Transverse colon (tissue), 4 donors: ENCODE results near the gene JADE2. TPM values are rescaled to one million over a fixed set of nuclear protein-coding genes. Genes with fewer than 3 reads are reported as not detected.

Source experiments
- DNase-seq: peaks from one replicate; pipeline ENCODE4 v3.0.0-alpha.2; 2019
- H3K27ac ChIP-seq, 4 donors: fragments of 200-600 bp; sonication (generic); 2 replicates each; pipeline ENCODE4 v1.5.1; 2016 to 2018; ENCODE audit warnings: inconsistent platforms in 4 of 4
- H3K27me3 ChIP-seq: fragments of 200-600 bp; sonication (generic); 2 replicates; pipeline ENCODE4 v1.5.1; 2017; ENCODE audit warnings: inconsistent platforms
- H3K36me3 ChIP-seq, 4 donors: fragments of 200-600 bp; sonication (generic); 2 replicates each; pipeline ENCODE4 v1.5.1; 2017 to 2019; ENCODE audit warnings: inconsistent platforms in 4 of 4
- H3K4me1 ChIP-seq, 4 donors: fragments of 200-600 bp; sonication (generic); 2 replicates each; pipeline ENCODE4 v1.5.1; 2017 to 2020; ENCODE audit warnings: inconsistent platforms in 4 of 4
- H3K4me3 ChIP-seq, 4 donors: fragments of 200-600 bp; sonication (generic); 1 replicate in 1 of 4; 2 replicates in 3 of 4; pipeline versions ENCODE4 v1.5.1 to v1.6.1; 2017 to 2019; ENCODE audit warnings: inconsistent platforms in 4 of 4
- H3K9me3 ChIP-seq, 2 donors: fragments of 200-600 bp; sonication (generic); 2 replicates each; pipeline ENCODE4 v1.5.1; 2017 to 2019; ENCODE audit warnings: inconsistent platforms in 2 of 2
- EP300 ChIP-seq: sonication (generic); formaldehyde crosslinking; IDR thresholded peaks from one replicate; pipeline ENCODE4 v1.6.1; 2017; ENCODE audit warnings: antibody characterized with exemption, low read depth
- POLR2A ChIP-seq: fragments of 450-650 bp; IDR thresholded peaks from one replicate; pipeline ENCODE4 v1.6.1; 2016; ENCODE audit warnings: antibody characterized with exemption, mild to moderate bottlenecking, moderate library complexity
- POLR2AphosphoS5 ChIP-seq, 3 donors: sonication (generic); formaldehyde crosslinking; IDR thresholded peaks; one replicate each; pipeline ENCODE4 v1.6.1; 2016; ENCODE audit warnings: antibody characterized with exemption in 3 of 3
- WGBS, 2 donors: methylation state at CpG; one replicate each; pipeline ENCODE4 v1.1.5; 2018; ENCODE audit warnings: low coverage in 1 of 2; 5-methylcytosine and 5-hydroxymethylcytosine counted together
- in situ Hi-C, 4 donors: fragments of 200-750 bp; cut with MboI; loops; one replicate each; pipeline versions ENCODE4 v1.15.0 to v1.15.1; 2017; ENCODE audit warnings: low sequenced_read_pairs in 3 of 4, low pct_ligation_motif_present in 1 of 4, low pct_unique_long_range_greater_than_20kb in 1 of 4
- intact Hi-C: fragments of 100-400 bp; cut with DNase I; formaldehyde crosslinking; loops from one replicate; pipeline ENCODE4 v1.15.1; 2023; ENCODE audit warnings: low total_unique reads
- total RNA-seq, 4 donors: library from RNA; depleted of rRNA; stranded (reverse); fragments of >200 nt; gene quantifications; one replicate each; pipeline ENCODE4 v1.1.0, GENCODE V29; 2016
- TF ChIP-seq, protein P1 (sequence below), 5 experiments: fragments of 200-600 bp in 3 of 5; fragments of 450-650 bp in 2 of 5; sonication (generic) in 3 of 5; IDR thresholded peaks; 1 replicate in 2 of 5; 2 replicates in 3 of 5; pipeline ENCODE4 v1.5.1; 2016 to 2017; ENCODE audit warnings: antibody characterized with exemption in 5 of 5, inconsistent platforms in 3 of 5, mild to moderate bottlenecking in 2 of 5, moderate library complexity in 1 of 5

The JADE2 gene
- total RNA-seq, 4 donors from 2014 or later: 36.6 to 50.1 (median 41.4) TPM

DNA sequence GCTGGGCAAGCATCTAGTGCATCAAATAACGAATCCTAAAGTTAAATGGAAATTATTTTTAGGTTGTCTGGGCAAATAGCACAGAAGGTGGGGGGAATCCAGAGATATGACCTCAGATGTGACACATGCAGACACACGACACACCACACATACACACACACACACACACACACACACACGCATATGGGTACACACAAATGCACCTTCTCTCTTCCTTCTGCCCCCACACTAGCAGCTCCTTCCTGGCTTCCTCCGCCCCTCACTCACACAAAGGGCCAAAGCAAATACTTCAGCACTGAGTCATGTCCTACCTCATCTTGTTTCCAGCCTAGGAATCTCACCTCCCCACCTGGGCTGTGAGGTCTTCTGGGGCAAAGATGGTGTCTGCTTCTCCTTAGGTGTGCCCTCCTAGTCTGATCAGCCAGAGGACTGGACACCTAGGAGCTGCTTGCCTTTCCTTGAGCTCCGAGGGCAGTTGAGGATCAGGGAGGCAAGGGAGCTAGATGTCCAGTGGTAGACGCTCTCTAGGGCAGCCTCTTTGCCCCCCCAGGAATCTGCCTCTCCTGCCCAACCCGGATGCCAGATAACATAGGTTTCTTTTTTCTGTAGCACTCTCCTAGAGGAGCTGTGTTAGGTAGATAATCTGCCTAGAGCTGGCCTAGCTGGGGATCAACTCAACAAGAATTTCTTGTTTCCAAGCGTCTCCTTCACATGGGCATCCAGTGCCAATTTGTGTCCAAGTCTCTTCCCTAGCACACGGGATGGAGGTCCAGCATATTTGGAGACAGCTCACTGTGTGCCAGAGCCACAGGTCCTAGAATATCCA is 14.3 kb upstream of the JADE2 start:
- WGBS, 2 donors: 40 to 64% methylated on average over 1 to 9 of the region's 9 CpGs

DNA sequence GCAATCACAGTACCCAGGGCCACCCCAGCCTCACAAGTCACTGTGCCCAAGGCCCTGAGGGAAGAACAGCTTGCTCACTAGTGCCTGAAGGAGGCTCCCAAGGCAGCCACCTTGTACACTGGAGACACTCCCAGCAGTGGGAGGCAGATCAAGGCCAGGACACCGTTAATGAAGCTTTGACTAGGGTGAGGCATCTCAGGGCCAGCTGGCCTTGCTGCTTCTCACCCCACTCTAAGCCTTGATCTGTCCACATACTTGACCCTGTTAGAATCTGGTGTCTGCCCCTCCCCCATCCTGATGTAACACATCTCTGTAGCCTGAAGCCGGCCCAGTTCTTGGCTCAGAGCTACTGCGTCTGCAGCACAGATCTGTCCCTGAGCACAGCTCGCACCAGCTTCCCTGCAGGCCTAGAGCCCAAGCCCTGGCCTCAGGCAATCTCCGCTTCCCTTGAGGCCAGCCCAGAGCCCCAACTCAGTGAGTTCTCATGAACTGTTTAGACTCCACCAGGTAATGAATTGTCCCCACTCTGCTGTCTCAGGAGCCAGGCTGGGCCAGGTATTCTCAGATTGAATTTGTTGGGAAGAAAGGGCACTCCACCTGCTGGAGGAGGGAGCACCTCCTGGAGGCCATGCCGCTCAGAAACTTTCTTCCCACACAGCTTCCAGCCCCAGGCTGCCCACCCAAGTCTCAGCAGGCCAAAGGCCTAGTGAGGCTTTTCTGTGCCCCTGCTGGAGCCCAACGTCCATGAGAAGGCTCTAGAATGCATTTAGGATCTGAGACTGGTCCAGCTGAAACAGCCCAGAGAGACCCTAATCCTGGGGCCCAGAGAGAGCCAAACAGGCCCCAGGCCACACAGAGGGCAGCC is 13.4 kb upstream of the JADE2 start:
- no peak for TF ChIP-seq POLR2A
- TF ChIP-seq POLR2AphosphoS5 (IDR thresholded peaks at IDR 0.05): peak in 1 of 3 donors; percentile 55
- TF ChIP-seq, protein P1, sequence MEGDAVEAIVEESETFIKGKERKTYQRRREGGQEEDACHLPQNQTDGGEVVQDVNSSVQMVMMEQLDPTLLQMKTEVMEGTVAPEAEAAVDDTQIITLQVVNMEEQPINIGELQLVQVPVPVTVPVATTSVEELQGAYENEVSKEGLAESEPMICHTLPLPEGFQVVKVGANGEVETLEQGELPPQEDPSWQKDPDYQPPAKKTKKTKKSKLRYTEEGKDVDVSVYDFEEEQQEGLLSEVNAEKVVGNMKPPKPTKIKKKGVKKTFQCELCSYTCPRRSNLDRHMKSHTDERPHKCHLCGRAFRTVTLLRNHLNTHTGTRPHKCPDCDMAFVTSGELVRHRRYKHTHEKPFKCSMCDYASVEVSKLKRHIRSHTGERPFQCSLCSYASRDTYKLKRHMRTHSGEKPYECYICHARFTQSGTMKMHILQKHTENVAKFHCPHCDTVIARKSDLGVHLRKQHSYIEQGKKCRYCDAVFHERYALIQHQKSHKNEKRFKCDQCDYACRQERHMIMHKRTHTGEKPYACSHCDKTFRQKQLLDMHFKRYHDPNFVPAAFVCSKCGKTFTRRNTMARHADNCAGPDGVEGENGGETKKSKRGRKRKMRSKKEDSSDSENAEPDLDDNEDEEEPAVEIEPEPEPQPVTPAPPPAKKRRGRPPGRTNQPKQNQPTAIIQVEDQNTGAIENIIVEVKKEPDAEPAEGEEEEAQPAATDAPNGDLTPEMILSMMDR (IDR thresholded peaks at IDR 0.05): peak; percentile 20 to 56 (median 29)
- TF ChIP-seq EP300: no peak
- intact Hi-C loops: no loop called here
- Histone ChIP-seq H3K27ac (peak overlapping the region; percentile 54 to 78 (median 62)), H3K4me3 (no peak overlapping the region), H3K27me3 (no peaks in the 10 kb centered on the region), H3K4me1 (peaks cover 10 to 46% (median 31%) of the 10 kb centered on the region in 4 donors), H3K9me3 (no peaks in the 10 kb centered on the region), H3K36me3 (no peaks in the 10 kb centered on the region)
- peak; percentile 73 for DNase-seq
- WGBS, 2 donors: 53% methylated on average over 7 of the region's 7 CpGs; no CpG with 5 or more reads in 1 of the 2 donors
- in situ Hi-C loops: loop anchor here in 3 of 4 donors (10.0 to 25.0 kb wide), 2 partner anchors 57 to 100 kb away; partner anchors contain the start of gene CDKN2AIPNL (in 2 of the 3)

More for the DNA sequence above, 14.3 kb upstream of the JADE2 start:
- Histone ChIP-seq H3K4me3 (no peak overlapping the region), H3K9me3 (no peaks in the 10 kb centered on the region), H3K27me3 (no peaks in the 10 kb centered on the region), H3K4me1 (peaks cover 10 to 46% (median 31%) of the 10 kb centered on the region in 4 donors), H3K36me3 (no peaks in the 10 kb centered on the region), H3K27ac (peak overlapping the region; percentile 54 to 78 (median 62))
- intact Hi-C loops: no loop called here
- in situ Hi-C loops: loop anchor here in 3 of 4 donors (10.0 to 25.0 kb wide), 2 partner anchors 56 to 99 kb away; partner anchors contain the start of gene CDKN2AIPNL (in 2 of the 3)
- no peak for DNase-seq
- TF ChIP-seq, protein P1 (IDR thresholded peaks at IDR 0.05): no peak
- TF ChIP-seq POLR2AphosphoS5 (IDR thresholded peaks at IDR 0.05) (no peak), EP300 (no peak)

DNA sequence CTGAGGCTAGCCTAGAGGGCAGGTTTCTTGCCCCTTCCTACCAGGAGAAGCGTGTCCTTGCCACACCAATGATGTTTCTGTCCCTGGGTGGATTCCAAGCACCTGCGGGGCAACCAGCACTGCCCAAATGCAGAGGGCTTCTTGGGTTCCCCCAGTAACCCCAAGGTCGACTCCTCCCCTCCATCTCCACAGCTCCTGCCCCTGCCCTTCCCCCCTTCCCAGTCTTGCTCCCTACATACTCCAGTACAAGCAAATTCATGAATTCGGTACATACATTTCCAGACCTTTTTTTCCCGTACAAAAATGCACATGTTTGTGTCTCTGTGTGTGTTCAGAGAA is 12.8 kb upstream of the JADE2 start:
- intact Hi-C loops: no loop called here

More for the DNA sequence above, 12.8 kb upstream of the JADE2 start:
- Histone ChIP-seq H3K9me3 (no peaks in the 10 kb centered on the region), H3K36me3 (no peaks in the 10 kb centered on the region), H3K27me3 (no peaks in the 10 kb centered on the region), H3K4me3 (no peak overlapping the region), H3K4me1 (peaks cover 10 to 46% (median 31%) of the 10 kb centered on the region in 4 donors), H3K27ac (peak overlapping the region; percentile 54 to 78 (median 62))
- in situ Hi-C loops: loop anchor here in 3 of 4 donors (10.0 to 25.0 kb wide), 2 partner anchors 58 to 100 kb away; partner anchors contain the start of gene CDKN2AIPNL (in 2 of the 3)
- 74 to 94% methylated on average over 3 to 5 of the region's 5 CpGs for WGBS, 2 donors
- TF ChIP-seq EP300: no peak
- TF ChIP-seq, protein P1 (IDR thresholded peaks at IDR 0.05): no peak
- no peak for TF ChIP-seq POLR2A
- no peak for TF ChIP-seq POLR2AphosphoS5 (IDR thresholded peaks at IDR 0.05)
- no peak for DNase-seq
